SK-N-MC (cell line): Measurements from ENCODE around the gene MARF1.

ENCODE experiments used
- EZH2 ChIP-seq: fragments of 200-600 bp; sonication (generic); IDR thresholded peaks from one replicate; pipeline ENCODE4 v1.6.1; 2017; ENCODE audit warnings: antibody characterized with exemption
- POLR2AphosphoS5 ChIP-seq: IDR thresholded peaks from 2 replicates; pipeline ENCODE4 v1.6.1; 2012; ENCODE audit warnings: mild to moderate bottlenecking, low read depth, low read length, borderline replicate concordance

DNA sequence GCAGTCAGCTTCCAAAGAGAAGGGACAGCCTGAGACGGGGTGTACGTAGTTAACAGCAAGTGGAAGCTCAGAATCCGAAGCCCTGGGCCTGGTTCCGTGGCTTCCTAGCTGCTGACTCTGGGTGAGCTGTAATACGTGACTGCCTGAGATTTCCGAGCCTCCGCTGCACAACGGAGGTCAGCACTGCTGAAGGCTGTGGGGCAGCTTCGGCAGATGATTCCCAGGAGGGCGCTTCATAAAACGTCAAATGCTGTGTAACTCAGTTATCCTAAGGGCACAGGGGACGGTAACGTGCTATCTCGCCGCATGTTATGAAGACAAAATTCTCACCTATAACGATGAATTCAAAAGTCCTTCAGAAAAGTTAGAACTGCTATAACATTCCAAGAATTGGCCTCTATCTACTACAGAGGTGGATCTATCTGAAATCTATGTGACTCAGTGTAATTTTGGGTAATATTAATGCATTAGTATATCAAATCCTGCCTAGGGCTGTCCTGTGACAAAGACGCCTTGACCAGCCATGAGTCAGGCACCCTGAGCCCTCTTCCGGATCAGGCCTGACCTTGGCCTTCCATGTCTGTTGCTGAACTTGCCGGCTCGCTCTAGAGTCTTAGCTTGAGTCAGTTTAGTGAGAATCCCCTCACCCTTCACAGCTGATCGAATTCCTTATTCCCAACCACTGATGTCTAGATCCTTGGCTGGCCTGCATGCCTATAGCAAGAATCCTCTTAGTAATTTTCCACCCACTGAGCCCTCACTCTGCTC is 43.5 kb downstream of the MARF1 start:
- TF ChIP-seq POLR2AphosphoS5 = no peak
- no peak for TF ChIP-seq EZH2
